GM19043 (cell line): ENCODE measurements around the gene BAD.

Source experiments
- ATAC-seq: cut with Tn5 transposase; IDR thresholded peaks from one replicate; pipeline ENCODE4 v1.9.1; 2021; ENCODE audit warnings: low read depth; ENCODE audit not compliant: unreplicated experiment

BAD gene

DNA sequence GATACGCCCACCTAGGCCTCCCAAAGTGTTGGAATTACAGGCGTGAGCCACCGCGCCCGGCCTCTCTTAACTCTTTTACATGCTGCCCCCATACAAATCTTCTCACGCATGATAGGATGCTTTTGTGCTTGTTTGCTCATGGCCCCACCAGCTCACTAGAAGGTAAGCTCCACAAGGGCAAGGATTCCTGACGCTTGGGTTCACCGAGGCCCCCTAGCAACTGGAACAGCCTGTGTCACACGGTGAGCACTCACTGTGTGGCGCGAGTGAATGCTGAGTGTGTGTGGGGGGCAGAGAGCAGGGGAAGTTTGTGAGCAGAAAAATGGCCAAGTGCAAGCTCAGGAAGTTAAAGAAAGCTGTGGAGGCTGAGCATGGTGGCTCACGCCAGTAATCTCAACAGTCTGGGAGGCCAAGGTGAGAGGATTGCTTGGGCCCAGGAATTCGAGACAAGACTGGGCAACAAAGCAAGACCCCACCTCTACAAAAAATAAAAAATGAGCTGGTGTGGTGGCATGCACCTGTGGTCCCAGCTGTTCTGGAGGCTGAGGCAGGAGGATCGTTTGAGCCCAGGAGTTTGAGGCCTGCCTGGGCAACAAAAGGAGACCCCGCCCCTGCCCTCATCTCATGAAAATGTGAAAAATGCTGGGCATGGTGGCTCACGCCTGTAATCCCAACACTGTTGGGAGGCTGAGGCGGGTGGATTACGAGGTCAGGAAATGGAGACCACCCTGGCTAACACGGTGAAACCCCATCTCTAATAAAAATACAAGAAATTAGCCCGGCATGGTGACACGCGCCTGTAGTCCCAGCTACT is 2.3 kb downstream of the BAD start:
- ATAC-seq: no peak

DNA sequence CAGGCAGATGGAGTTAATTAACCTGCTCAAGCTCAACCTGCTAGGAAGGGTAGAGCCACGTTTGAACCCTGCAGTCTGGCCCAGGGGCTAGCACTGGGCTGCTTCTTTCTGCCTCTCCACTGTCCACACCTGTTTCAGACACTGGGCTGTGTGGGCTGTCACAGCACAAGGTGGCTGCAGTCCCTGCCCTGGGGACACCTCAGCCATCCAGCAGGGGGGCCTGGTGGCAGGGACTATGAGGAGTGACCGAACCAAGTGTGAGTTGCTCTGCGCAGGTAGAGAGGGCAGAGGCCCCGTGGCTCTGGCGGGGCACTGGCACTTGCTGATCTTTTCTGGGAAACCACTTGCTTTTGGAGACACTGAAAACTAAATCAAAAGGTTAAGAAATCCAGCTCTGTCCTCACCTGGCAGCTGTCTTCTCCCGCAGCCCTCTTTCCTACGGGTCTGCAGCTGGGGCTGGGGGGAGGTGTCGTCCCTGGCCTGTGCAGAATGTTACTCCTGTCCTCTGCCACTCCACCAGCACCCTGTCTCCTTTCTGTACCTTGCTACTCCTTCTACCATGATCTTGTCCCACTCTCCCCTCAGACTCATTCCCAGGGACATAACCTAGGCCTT is 5.8 kb downstream of the BAD start:
- ATAC-seq: no peak

DNA sequence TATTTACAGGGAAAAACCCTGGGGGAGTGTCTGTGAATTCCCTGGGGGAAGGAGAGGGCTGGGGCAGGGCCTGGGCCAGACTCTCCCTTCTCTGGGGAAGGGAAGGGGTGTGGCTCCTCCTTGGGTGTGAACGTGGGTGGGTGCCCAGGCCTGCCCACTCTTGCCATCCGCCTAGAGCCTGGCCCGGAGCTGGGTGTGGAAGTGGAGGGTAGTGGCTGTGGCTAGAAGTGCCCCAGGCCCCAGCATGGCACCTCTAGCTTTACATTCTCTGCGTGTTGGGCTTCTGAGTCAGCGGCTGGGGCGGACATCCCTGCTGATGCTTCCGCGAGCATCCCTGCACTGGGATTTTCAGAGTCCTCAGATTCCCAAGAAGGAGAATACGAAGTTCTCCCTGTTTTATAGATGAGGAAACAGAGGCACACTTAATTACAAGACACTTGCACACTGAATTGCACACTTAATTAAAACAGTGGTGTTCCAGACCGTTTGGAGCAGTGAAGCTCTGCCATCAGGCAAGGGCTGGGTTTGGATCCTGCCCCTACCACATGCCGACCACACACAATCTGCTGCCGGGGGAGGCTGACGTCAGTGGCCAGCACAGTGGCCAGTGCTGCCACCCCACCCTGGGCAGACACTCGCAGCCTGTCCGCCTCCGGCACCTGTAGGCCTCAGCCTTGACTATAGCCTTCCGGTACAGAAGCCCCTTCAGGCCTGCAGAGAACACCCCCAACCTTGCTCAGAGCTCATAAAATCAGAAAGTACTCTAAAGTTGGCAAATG is 7.6 kb downstream of the BAD start:
- ATAC-seq: no peak

DNA sequence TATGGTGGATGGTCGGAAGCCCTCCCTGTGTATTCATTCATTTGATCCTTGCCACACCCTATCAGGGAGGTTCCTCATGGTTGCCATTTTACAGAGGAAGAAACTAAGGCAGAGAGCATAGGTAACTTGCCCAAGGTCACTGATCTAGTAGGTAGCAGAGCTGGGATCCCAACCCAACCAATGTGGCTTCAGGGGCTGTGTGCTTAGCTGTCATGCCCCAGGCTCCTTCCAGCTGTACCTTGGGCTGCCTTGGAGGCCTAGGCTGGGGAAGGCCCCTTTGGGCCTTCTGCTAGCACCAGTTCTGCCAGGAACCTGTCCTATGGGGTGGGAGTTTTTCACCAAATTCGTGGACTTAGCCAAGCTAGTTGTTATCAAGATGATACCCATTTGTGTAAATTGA is 8.6 kb downstream of the BAD start:
- ATAC-seq: no peak

DNA sequence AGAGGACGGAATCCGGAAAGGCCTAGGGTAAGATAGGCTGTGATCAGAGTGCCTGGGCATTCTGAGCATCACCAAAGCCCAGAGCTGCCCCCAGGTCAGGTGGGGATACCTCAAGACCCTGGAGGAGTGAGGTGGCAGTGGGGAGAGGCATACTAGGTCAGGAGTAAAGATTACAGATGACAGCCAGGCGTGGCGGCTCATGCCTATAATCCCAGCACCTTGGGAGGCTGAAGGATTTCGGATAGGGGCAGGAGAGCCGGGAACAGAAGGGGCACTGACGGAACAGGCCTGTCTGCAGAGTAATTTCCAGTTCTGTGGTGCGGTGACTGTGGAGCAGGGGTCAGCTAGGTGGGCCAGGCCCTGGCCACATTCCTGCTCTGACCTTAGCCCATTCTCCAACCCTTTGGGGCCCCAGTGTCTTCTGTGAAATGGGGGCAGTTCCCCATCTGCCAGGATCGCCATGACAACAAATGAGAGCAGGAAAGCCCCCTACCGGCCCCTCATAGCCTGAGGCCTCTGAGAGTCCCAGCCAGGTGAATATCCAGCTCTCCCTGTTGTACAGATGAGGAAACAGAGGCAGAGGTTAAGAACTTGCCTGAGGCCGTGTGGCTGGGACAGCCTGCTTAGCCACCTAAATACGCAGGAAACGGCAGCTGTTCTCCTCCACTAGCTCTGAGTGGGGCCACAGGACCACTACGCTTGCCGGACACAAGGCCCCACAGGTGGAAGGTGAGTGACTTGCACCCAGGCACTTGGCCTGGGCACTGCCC is 9.2 kb downstream of the BAD start:
- no peak for ATAC-seq

DNA sequence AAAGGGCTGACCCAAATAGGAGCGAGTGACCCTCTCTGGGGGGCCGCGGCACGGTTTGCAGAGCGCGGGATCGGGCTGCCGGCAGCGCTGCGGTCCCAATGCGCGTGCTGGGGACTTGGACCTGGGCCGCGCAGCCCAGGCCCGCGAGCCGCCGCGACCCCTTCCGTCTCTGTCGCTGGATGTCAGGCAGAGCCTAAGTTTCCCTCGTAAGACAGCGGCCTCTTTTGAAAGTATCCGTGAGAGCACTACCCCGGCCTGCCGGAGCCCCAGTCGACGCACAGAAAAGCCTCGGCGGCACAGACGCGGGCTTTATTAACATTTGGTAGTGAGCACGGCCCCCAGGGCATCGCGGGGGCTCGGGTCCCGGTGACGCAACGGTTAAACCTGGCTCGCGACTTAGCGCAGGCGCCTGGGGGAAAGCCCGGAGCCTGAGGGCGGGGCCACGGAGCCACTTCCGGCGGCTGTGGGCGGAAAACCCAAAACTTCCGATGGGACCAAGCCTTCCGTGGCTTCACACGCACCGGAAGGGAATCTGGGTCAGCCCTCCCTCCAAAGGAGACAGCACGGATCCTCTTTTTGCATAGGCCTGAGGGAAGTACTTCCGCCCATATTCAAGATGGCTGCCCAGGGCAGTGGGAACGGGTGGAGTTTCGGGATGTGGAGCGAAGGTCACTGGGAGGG is 14.8 kb downstream of the BAD start:
- ATAC-seq: peak; percentile 69

DNA sequence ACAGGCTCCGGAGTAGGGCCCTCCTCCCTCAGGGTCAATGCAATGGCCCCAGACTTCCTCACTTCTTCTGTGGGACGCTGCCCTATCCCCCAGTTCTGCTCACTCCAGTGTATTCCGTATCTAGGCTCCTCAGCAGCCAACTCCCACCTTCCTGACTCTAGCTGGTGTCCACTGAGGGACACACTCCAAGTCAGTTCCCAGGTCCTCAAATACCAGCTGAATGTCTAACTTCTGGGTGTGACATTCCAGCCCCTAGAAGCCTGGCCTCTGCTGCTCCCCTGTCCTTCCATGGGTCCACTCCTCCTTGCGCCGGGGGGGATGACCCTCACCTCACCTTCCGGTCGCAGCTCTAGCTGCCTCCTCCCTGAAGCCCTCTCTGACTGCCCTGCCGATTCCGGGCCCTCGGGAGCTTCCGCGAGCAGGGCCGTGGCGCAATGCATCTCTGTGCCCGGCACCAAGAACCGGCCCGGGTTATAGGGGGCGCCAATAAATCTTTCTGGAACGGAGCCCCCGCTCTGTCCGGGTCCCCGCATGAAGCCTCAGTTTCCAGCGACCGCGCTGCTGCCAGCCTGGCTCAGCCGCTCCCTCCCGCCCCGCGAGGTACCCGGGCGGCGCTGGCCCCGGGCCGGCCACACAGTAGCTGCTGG is 15.4 kb downstream of the BAD start:
- no peak for ATAC-seq

DNA sequence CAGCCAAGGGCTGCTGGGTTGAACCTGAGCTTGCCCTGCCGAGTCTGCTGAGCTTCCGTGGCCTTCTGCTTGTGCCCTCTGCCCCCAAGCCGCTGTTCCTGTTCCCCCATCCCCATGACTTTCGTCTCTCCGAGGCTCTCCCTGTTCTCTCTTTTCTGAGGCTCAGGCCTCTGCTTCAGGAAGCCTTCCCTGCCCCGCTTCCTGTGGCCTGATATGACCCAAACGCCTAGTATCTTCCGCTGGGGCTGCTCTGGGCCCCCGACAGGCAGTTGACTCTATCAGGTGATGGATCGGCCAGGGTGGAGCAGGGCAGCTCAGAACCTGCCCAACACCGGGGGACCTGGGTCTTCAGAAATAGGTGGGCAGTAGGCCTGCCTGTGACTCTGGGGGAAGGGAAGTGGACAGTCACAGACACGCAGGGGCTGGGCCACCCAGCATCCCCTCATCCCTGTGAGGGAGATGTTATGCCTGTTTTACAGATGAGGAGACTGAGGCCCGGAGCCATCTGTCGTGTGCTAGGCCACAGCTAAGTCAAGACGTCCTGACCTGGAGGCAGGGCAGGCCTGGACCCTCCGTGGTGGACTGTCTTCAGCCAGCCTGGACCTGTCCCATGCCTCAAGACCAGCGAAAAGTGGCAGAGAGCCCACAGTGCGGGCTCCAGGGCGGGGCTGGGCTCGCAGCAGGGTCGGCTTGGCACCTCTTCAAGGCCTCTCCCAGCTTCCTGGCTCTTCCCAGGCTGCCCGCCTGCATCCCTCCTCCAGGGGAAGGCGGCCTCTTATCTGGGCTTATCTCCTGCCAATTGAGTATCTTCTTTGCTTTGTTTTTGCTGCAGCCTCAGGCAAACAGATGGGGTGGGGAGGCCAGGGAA is 16.2 kb downstream of the BAD start:
- ATAC-seq: no peak

DNA sequence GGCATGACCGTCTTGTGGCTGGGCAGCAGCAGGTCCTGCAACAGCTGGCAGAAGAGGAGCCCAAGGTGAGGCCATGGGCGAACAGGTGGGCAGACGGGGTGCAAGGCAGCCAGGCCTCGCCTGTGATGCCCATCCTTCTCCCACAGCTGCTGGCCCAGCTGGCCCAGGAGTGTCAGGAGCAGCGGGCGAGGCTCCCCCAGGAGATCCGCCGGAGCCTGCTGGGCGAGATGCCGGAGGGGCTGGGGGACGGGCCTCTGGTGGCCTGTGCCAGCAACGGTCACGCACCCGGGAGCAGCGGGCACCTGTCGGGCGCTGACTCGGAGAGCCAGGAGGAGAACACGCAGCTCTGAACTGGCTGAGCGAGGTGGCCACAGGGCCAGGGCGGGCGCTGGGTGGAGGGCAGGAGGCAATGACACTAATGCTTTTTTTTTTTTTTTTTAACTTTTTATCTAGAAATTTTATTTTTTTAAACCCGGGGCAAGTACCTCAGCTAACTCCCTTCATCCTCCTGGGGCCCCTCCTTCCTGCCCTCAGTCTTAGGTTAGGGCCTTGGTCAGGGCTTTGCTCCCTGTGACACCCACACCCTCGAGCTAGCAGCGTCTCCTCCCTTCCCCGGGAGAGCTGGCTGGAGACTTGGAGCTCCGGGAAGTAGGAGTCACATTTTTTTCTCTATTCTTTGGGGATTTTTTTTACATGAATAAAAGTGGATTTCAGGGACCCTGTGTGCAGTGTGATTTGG is 17.1 kb downstream of the BAD start:
- no peak for ATAC-seq

DNA sequence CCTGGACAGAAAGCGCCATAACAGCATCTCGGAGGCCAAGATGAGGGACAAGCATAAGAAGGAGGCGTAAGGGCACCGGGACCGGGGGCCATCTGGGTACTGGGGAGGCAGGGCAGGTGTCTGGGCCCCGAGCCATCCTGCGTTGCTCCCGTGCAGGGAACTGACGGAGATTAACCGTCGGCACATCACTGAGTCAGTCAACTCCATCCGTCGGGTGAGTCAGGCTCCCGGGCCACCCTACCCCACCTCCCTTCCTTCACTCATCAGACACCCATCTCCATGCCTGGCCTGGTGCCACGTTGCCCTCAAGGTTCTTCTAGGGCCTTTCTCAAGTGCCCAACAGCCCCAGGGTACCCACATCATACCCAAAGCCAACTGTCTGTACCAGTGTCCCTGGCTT is 18.1 kb downstream of the BAD start:
- no peak for ATAC-seq

DNA sequence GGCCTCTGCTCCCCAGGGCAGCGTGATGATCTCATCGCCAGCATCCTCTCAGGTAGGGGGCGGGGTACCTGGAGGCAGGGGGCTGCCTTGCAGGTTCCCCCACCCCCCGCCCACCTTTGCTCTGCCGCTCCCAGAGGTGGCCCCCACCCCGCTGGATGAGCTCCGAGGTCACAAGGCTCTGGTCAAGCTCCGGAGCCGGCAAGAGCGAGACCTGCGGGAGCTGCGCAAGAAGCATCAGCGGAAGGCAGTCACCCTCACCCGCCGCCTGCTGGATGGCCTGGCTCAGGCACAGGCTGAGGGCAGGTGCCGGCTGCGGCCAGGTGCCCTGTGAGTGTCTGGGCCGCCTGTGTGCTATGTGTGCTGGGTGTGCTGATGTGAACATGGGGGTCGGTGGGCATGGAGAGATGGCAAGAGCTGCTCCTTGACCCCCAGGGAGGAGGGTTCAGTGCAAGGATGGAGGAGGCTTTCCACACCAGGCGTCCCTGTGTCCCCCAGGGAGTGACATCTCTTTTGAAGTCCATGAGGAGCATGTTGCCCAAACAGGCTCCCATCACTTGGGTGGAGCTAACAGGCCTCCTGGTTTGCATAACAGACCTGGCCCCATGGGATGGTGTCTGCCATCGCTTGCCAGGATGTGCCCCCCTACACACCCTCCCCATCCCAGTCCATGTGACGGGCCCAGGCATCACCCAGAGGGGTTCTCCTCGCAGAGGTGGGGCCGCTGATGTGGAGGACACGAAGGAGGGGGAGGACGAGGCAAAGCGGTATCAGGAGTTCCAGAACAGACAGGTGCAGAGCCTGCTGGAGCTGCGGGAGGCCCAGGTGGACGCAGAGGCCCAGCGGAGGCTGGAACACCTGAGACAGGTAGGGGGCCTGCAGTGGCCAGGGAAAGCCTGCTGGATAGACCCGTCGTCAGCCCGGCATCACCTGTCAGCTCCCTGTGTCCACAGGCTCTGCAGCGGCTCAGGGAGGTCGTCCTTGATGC is 19.0 kb downstream of the BAD start:
- ATAC-seq: no peak

DNA sequence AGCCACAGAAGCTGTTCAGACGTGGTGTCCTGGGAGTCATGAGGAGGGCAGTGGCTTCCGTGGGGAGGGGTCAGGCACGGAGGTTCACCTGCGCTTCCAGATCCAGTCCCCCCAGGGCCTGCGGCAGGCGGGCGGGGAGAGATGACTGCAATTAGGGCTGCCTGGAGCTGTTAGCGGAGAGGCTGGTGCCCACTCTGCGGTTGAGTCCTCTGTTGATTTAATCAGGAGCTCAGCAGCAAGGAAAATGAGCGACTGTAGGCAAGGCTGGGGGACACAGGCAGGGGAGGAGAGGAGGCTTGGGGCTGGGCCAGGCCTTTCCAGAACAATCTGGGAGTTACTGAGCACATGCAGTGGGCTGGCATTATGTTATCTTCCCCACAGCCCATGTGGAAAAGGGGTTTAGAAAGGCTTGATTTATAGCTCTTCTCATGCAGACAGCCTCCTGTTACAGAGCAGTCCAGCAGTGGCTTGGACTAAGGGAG is 20.1 kb downstream of the BAD start:
- ATAC-seq: no peak

DNA sequence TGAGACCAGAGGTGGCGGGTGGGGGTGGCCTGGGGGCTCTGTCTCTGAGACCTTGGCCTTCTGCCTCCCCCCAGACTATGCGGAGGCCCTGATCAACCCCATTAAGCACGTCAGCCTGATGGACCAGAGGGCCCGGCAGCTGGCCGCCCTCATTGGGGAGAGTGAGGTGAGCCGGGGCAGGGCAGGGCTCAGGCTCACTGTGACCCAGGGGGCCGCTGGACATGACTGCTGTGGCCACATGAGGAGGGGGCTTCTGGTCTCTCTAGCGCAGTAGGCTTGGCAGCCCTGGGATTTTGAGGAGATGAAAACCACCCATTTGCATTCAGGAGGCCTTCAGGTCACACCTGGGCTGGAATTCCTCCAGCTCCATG is 20.5 kb downstream of the BAD start:
- no peak for ATAC-seq

DNA sequence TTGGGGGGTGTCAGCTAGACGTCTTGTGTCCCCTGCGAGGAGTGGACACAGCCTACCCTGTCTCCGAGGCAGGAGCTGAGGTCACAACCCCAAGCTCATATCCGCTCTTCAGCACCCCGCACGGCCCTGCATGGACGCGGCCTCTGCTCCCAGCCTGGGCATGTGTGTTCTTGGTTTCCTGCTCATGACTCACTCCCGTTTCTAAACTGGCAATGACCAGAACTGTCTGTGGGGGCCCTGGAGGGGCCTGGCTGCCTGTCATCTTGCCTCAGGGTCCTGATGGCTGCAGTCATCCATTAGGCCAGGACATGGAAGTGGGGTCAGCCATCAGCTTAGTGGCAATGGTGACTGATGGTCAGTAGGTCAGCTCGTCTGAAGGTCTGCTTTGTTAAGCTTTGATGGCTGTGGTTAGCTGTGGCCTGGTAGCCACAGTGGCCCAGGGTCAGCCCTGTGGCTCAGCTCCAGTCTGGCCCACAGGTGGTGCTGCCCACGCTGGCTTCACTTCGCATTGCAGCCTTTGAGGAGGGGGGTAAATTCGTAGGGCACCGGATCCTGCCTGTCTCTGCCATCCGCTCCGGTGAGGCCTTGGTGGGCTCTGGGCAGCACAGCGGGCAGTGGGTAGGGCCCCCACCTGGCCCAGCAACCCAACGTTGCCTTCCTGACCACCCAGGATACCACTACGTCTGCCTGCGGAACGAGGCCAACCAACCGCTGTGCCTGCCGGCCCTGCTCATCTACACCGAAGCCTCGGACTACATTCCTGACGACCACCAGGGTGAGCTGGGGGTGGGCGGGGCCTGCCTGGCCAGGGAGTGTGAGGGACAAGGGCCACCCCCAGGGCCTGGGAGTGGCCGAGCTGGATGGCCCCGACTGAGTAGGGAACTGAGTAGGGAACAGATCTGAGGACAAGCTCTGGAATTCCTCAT is 21.2 kb downstream of the BAD start:
- ATAC-seq: no peak

DNA sequence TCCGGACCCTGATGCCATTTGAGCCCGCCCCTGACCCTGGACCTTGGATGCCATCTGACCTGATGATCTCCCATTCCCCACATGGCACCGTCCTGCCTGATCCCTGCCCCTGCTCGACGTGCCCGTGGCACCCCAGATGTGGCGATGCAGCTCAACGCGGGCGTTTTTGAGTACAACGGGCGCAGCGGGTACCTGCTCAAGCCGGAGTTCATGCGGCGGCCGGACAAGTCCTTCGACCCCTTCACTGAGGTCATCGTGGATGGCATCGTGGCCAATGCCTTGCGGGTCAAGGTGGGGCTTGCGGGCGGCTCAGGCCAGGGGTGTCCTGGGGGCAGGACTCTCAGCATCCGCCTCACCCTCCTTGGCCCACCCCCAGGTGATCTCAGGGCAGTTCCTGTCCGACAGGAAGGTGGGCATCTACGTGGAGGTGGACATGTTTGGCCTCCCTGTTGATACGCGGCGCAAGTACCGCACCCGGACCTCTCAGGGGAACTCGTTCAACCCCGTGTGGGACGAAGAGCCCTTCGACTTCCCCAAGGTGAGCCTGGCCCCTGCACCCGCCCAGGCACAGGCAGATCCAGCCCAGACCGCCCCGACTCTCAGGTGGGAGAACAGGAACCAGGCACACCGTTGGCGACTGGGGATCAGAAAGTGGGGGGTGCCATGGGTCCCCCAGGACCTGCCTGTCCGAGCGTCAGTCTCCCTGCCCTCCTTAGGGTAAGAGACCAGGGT is 22.0 kb downstream of the BAD start:
- no peak for ATAC-seq
